KG1 (cell line): Measurements from ENCODE around the gene NLK.
"Not testable (repeated sequence)": the region's sequence is repeated elsewhere in the genome, so short reads cannot be mapped to it uniquely, and the experiment has no call there.

Experiments
- DNase-seq: peaks from one replicate; lab custom pipeline; 2025; lab: John Stamatoyannopoulos, UW

Gene NLK

GRCh38 chr17:28072936-28073533, 30.6 kb downstream of the NLK start:
- DNase-seq, result no peak

- DNase-seq, result no peak
Observed at GRCh38 chr17:28074010-28074409, 31.5 kb downstream of the NLK start.

- no peak for DNase-seq
Observed at GRCh38 chr17:28076144-28076543, 33.7 kb downstream of the NLK start.

DNA sequence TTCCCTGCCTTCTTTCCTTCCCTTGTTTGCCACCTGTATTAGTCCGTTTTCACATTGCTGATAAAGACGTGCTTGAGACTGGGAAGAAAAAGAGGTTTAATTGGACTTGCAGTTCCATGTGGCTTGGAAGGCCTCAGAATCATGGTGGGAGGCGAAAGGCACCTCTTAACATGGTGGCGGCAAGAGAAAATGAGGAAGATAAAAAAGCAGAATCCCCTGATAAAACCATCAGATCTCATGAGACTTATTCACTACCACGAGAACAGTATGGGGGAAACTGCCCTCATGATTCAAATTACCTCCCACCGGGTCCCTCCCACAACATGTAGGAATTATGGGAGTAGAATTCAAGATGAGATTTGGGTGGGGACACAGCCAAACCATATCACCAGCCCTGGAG, 34.7 kb downstream of the NLK start:
- not testable (repeated sequence) for DNase-seq

GRCh38 chr17:28078341-28079229, 36.1 kb downstream of the NLK start:
- DNase-seq, result no peak

DNA sequence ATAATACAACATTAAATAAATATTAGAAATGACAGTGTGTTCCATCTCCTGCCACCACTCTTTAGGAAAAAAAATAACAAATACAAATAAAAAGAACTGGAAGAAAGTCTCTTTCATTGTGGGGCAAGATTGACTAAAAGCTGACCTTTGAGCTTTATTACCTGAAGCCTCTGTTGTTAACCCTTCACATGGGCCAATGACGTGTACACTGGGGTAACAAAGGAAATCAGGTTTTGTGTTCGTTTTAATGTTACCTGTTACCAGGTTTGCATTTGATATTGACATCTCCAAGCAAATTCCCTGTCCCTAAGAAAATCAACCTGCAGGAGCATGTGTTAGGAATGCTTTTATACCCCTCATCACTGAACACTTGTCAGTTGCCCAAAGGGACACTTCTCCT, 39.0 kb downstream of the NLK start:
- no peak for DNase-seq

DNA sequence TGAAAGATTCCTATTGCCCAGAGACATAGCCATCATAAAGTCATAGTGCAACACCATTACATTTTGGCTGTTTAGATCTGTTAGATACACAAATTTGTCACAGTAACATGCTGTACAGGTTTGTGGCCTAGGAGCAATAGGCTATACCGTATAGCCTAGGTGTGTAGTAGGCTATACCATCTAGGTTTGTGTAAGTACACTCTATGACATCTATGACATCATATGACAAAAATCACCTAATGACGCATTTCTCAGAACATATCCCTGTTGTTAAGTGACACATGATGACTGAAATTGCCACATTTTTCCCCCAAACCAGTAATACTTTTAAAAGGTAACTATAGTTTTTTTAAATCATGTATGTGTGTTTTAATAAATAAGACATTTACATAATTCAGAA, 43.3 kb downstream of the NLK start:
- no peak for DNase-seq

GRCh38 chr17:28086519-28086918, 44.0 kb downstream of the NLK start:
- DNase-seq, result no peak

- no peak for DNase-seq
Observed at GRCh38 chr17:28087743-28088142, 45.3 kb downstream of the NLK start.

GRCh38 chr17:28090551-28090950, 48.1 kb downstream of the NLK start:
- DNase-seq, result no peak

DNA sequence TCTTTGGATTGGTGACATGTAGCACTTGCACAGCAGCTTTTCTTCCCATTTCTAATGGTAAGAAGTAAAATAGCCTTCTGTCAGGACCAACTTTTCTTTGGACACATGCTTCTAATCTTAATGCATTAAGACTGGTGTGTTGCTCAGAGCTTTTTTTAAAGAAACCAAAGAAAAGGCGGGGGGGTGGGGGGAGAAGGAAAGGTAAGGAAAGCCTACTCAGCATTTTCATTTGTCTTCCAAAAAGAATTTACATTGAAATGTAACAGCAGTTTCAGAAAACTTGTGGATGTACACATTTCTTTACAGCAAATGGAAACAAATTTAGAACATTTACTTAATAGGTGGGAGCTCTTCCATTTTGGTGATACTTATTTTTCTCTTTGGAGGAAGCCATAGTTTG, 49.6 kb downstream of the NLK start:
- no peak for DNase-seq

GRCh38 chr17:28093999-28094716, 51.7 kb downstream of the NLK start:
- no peak for DNase-seq

- no peak for DNase-seq
Observed at GRCh38 chr17:28096756-28097155, 54.3 kb downstream of the NLK start.

- no peak for DNase-seq
Observed at GRCh38 chr17:28097254-28097653, 54.8 kb downstream of the NLK start.

DNA sequence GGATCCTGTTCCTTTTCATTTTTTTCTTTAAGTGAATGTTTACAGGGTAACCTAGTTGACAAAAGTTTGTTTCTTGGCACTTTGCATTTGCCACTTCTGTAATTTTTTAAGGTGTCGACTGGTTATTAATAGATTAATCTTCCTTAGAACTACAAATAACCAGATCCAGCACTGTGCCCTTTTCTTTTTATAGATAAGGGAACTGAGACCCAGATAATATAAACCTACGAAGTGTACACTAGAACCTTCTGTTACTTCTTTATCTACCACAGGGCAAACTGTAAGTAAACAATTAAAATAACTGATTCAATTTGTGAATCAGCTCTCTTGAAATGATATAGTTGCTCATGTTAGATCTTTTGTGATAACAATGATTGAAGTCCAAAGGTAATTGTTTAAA, 55.4 kb downstream of the NLK start:
- DNase-seq, result no peak

DNA sequence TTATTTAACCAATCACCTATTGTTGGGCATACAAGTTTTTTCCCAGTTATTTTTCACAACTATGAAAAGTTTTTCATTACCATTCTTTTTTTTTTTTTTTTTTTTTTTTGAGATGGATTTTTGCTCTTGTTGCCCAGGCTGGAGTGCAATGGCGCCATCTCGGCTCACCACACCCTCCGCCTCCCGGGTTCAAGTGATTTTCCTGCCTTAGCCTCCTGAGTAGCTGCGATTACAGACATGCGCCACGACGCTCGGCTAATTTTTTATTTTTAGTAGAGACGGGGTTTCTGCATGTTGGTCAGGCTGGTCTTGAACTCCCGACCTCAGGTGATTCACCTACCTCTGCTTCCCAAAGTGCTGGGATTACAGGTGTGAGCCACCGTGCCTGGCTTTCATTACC, 56.1 kb downstream of the NLK start:
- not testable (repeated sequence) for DNase-seq

- DNase-seq, result no peak
Observed at GRCh38 chr17:28100251-28100650, 57.8 kb downstream of the NLK start.

- DNase-seq, result no peak
Observed at GRCh38 chr17:28100936-28101335, 58.5 kb downstream of the NLK start.

DNA sequence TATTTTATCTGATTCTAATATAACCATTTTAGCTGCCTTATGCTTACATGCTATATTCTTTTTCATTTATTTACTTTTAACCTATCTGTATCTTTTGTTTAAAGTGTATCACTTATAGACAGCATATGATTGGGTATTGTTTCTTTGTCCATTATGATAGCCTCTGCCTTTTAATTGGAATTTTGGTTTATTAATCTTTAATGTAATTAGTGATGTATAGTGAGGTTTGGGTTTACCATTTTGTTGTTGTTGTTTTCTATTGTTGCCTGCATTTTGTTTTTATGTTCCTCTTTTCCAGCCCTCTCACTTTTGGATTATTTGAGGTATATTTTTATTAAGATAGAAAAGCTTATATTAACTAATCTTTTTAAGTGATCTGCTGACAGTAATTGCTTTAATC, 59.4 kb downstream of the NLK start:
- DNase-seq, result no peak

- no peak for DNase-seq
Observed at GRCh38 chr17:28105501-28105900, 63.0 kb downstream of the NLK start.

DNA sequence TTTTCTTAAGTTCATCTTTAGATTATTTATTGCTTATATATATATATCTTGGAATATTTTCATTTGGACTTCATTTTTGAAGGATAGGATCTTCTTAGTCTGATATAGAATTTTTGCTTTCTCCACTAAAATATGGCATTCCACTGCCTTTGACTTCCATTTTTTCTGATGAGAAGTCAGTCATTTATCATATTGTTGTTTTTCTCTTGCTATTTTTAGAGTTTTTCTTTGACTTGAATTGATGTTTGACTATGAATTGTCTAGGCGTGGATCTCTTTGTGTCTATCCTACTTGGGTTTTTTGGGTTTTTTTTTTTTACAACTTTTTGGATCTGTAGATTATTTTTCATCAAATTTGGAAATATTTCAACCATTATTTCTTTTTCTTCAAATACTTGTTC, 67.7 kb downstream of the NLK start:
- no peak for DNase-seq

GRCh38 chr17:28112181-28112580, 69.7 kb downstream of the NLK start:
- DNase-seq, result no peak

GRCh38 chr17:28112606-28113005, 70.1 kb downstream of the NLK start:
- DNase-seq, result no peak
